Measurements from ENCODE around the gene SLC13A5.

SLC13A5 gene

GRCh38 chr17:6712058-6712853 lies 913 bp downstream of the SLC13A5 start:
- Histone ChIP-seq H3K4me1 (ENCODE audit: control insufficient read depth, low read length) (no peaks in the 10 kb centered on the region), H3K4me2 (ENCODE audit: low read length) (no peak overlapping the region), H3K4me3 (ENCODE audit: low read length) (no peak overlapping the region), H3F3A (ENCODE audit: control insufficient read depth, insufficient read depth) (no peaks in the 10 kb centered on the region), H4K20me1 (ENCODE audit: control insufficient read depth, insufficient read depth, low read depth, low read length) (no peaks in the 10 kb centered on the region), H3K9me3 (ENCODE audit: control insufficient read depth, insufficient read depth, low read length) (no peaks in the 10 kb centered on the region), H3K27ac (ENCODE audit: low read depth, low read length) (no peak overlapping the region), H3K36me3 (ENCODE audit: control insufficient read depth, low read length) (no peaks in the 10 kb centered on the region), H3K9me2 (replicated peaks; ENCODE audit: control insufficient read depth, low read length) (no peaks in the 10 kb centered on the region), H3K27me3 (ENCODE audit: control insufficient read depth, low read length) (no peaks in the 10 kb centered on the region; the same call in 1 of the 2 replicates), H3K79me2 (ENCODE audit: control insufficient read depth, low read length) (no peaks in the 10 kb centered on the region)
- no peak for TF ChIP-seq EZH2phosphoT487 (IDR thresholded peaks at IDR 0.05; ENCODE audit: borderline replicate concordance, low read length)
- TF ChIP-seq, protein P1, sequence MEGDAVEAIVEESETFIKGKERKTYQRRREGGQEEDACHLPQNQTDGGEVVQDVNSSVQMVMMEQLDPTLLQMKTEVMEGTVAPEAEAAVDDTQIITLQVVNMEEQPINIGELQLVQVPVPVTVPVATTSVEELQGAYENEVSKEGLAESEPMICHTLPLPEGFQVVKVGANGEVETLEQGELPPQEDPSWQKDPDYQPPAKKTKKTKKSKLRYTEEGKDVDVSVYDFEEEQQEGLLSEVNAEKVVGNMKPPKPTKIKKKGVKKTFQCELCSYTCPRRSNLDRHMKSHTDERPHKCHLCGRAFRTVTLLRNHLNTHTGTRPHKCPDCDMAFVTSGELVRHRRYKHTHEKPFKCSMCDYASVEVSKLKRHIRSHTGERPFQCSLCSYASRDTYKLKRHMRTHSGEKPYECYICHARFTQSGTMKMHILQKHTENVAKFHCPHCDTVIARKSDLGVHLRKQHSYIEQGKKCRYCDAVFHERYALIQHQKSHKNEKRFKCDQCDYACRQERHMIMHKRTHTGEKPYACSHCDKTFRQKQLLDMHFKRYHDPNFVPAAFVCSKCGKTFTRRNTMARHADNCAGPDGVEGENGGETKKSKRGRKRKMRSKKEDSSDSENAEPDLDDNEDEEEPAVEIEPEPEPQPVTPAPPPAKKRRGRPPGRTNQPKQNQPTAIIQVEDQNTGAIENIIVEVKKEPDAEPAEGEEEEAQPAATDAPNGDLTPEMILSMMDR (IDR thresholded peaks at IDR 0.05; ENCODE audit: low read depth, low read length, poor library complexity, severe bottlenecking), result no peak

- H3F3A ChIP-seq (ENCODE audit: control insufficient read depth, insufficient read depth), result no peaks in the 10 kb centered on the region
- no peak overlapping the region for H3K27ac ChIP-seq (ENCODE audit: low read depth, low read length)
- TF ChIP-seq, protein P1 (IDR thresholded peaks at IDR 0.05; ENCODE audit: low read depth, low read length, poor library complexity, severe bottlenecking), result no peak
- no peak for TF ChIP-seq EZH2phosphoT487 (IDR thresholded peaks at IDR 0.05; ENCODE audit: borderline replicate concordance, low read length)
- no peaks in the 10 kb centered on the region for H3K79me2 ChIP-seq (ENCODE audit: control insufficient read depth, low read length)
- no peak overlapping the region for H3K4me3 ChIP-seq (ENCODE audit: low read length)
- no peaks in the 10 kb centered on the region for H3K4me1 ChIP-seq (ENCODE audit: control insufficient read depth, low read length)
- H3K9me3 ChIP-seq (ENCODE audit: control insufficient read depth, insufficient read depth, low read length), result no peaks in the 10 kb centered on the region
- no peaks in the 10 kb centered on the region; the same call in 1 of the 2 replicates for H3K27me3 ChIP-seq (ENCODE audit: control insufficient read depth, low read length)
- H3K9me2 ChIP-seq (replicated peaks; ENCODE audit: control insufficient read depth, low read length), result no peaks in the 10 kb centered on the region
- H3K36me3 ChIP-seq (ENCODE audit: control insufficient read depth, low read length), result no peaks in the 10 kb centered on the region
- no peak overlapping the region for H3K4me2 ChIP-seq (ENCODE audit: low read length)
- H4K20me1 ChIP-seq (ENCODE audit: control insufficient read depth, insufficient read depth, low read depth, low read length), result no peaks in the 10 kb centered on the region
Observed at GRCh38 chr17:6711681-6712057, 1.5 kb downstream of the SLC13A5 start.

DNA sequence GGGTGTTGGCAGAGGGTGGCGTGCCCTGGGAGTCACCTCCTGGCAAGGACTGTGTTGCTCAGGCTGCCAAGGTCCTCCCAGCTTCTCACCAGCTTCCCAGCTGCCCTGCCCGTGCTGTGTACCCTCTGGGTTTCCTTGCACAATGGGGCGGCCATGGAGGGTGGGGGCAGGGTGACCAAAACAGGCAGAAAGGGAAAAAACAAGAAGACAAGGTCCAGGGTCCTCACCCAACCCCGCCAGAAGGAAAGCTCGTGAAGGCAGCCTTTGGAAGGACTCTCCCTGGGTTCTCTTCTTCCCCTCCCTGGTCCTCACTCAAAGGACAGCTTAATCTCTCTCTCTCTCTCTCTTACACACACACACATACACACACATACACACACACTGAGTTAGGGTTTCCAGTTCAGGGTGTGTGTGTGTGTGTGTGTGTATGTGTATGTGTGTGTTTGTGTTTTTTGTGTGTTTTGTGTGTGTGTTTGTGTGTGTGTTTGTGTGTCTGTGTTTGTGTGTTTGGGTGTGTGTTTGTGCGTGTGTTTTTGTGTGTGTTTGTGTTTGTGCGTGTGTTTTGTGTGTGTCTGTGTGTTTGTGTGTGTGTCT lies 2.0 kb downstream of the SLC13A5 start:
- TF ChIP-seq EZH2phosphoT487 (IDR thresholded peaks at IDR 0.05; ENCODE audit: borderline replicate concordance, low read length), result no peak
- TF ChIP-seq, protein P1 (IDR thresholded peaks at IDR 0.05; ENCODE audit: low read depth, low read length, poor library complexity, severe bottlenecking), result no peak
- Histone ChIP-seq H4K20me1 (ENCODE audit: control insufficient read depth, insufficient read depth, low read depth, low read length) (no peaks in the 10 kb centered on the region), H3K79me2 (ENCODE audit: control insufficient read depth, low read length) (no peaks in the 10 kb centered on the region), H3K27ac (ENCODE audit: low read depth, low read length) (no peak overlapping the region), H3K36me3 (ENCODE audit: control insufficient read depth, low read length) (no peaks in the 10 kb centered on the region), H3K4me2 (ENCODE audit: low read length) (no peak overlapping the region), H3K4me1 (ENCODE audit: control insufficient read depth, low read length) (no peaks in the 10 kb centered on the region), H3K4me3 (ENCODE audit: low read length) (no peak overlapping the region), H3F3A (ENCODE audit: control insufficient read depth, insufficient read depth) (no peaks in the 10 kb centered on the region), H3K9me3 (ENCODE audit: control insufficient read depth, insufficient read depth, low read length) (no peaks in the 10 kb centered on the region), H3K27me3 (ENCODE audit: control insufficient read depth, low read length) (no peaks in the 10 kb centered on the region; the same call in 1 of the 2 replicates), H3K9me2 (replicated peaks; ENCODE audit: control insufficient read depth, low read length) (no peaks in the 10 kb centered on the region)
